IPS-NIHi7 (cell line): ENCODE results near the gene SUSD6.
"Not testable (repeated sequence)": the region's sequence is repeated elsewhere in the genome, so short reads cannot be mapped to it uniquely, and the experiment has no call there.

Experiments
- DNase-seq: peaks from one replicate; pipeline ENCODE4 v3.0.0; 2012; ENCODE audit warnings: mixed read lengths; ENCODE audit errors: extremely low spot score

SUSD6 gene

DNA sequence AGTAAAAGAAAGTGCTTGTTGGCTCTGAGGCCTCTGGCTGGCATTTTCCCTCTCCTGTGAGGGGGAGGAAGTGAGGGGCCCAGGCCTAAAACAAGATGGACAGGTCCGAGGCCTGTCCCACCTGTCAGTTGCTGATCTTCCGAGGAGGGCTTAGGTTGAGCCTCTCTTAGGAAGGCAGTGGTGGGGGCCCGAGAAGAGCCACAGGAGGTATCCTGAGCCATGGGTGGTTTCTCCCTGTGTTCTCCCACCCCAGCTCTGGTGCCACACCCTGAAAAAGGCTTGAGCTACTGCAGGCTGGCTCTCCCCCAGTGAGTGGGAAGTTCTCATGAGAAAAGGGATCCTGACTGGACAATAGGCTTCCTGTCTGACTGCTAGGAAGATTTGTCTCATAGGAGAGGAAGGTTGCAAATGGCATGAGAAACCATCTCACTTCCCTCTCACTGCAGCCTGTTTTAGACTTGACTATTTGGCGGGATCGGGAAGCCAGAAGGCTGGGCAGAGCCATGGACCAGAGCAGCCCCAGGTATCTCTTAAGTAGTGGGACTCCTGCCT is 83.4 kb downstream of the SUSD6 start:
- DNase-seq, result no peak

DNA sequence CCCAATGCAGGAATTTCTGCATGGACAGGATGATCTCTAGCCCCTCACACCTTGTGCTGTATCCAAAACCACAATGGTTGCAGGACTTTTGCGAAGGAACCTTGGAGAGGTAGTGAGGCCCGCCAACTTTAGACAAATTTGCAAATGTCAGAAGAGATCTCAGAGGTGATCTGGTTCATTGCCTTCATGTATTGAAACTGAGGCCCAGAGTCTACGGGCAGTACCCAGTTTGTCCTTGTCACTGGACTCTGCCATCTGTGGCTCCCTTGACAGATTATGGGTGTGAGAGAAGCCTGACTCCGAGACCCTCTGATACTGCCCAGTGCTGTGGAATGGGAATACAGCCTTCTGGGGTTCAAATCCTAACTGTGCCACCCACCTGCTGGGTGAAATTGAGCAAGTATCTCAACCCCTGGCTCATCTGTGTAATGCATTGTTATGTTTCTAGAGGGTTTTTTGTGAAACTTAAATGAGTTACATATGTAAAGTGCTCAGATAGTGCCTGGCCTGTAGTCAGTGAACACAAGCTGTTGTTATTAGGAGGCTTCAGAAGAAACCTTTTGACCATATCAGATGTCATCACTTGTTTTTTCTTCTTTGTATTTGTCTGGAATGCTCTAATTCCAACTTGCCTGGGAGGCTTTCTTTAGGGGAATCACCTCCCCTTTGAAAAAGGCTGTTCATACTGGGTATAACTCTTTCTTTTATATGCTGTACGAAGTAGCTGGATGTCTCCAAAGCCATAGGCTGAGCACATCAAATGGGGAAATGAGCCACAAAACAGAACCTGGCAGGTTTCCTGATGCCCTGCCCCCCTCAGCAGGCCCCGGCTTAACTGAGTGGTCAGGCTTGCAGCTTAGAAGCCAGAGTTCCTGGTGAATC is 84.2 kb downstream of the SUSD6 start:
- peak; percentile 42 for DNase-seq

DNA sequence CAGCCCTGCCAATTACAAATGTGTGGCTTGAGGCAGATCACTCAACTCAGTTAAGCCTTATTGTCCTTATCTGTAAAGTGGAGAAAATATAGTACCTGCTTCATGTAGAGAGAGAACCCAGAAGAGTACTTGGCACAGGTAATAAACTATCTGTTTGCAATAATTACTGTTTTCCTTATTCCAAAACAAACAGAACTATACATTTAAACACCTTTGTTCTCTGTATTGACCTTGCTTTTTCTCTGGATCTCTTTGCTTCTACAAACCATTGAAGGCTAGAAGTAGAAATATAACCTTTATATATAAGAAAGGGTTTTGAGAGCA is 84.8 kb downstream of the SUSD6 start:
- DNase-seq, result no peak

DNA sequence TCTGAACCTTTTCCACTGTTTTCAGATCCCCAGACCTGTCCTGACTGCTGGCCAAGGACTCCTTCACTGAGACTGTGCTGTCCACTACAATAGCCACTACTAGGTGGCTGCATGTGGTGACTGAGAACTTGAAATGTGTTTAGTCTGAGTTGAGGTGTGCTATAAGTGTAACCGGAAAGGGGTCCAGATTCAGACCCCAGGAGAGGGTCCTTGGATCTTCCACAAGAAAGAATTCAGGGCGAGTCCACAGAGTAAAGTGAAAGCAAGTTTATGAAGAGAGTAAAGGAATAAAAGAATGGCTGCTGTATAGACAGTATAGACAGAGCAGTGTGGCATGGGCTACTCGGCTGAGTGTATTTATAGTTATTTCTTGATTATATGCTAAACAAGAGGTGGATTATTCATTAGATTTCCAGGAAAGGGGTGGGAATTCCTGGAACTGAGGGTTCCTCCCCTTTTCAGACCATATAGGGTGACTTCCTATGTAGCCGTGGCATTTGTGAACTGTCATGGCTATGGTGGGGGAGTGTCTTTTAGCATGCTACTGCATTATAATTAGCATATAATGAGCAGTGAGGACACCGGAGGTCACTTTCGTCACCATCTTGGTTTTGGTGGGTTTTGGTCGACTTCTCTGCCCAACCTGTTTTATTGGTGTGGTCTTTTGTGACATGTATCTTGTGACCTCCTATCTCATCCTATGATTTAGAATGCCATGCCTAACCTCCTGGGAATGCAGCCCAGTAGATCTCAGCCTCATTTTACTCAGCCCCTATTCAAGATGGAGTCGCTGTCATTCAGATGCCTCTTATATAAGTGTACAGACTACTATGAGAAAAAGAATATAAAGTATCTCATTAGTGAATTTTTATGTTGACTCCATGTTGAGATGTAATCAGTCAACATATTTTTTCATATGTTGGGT is 85.5 kb downstream of the SUSD6 start:
- no peak for DNase-seq

DNA sequence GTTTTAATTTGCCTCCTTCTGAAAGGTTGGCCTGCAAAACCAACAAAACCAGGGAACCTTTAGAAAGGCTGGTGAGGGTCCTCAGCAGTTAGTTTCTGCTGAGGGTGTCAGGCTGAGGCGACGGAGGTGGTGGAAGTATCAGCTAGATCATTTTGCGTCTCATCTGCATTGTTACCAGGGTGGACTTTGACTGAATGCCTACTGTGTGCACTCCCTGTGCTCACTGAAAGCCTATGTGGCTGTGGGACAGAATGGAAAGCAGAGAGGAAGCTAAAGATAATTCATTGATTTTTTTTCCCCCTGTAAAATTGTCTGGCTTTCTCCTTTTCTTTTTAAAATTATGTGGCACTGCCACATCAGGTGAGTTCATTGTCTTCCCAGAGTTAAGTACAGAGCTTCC is 87.2 kb downstream of the SUSD6 start:
- no peak for DNase-seq

DNA sequence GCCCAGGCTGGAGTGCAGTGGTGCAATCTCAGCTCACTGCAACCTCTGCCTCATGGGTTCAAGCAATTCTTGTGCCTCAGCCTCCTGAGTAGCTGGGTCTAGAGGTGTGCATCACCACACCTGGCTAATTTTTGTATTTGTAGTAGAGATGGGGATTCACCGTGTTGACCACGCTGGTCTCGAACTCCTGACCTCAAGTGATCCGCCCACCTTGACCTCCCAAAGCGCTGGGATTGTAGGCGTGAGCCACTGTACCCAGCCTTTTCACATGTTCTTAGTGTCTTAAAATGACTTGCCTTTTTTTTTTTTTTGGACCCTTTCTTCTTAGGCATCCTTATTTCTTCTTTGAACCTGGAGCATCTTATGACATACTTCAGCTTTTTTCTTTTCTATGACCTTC is 87.8 kb downstream of the SUSD6 start:
- not testable (repeated sequence) for DNase-seq

DNA sequence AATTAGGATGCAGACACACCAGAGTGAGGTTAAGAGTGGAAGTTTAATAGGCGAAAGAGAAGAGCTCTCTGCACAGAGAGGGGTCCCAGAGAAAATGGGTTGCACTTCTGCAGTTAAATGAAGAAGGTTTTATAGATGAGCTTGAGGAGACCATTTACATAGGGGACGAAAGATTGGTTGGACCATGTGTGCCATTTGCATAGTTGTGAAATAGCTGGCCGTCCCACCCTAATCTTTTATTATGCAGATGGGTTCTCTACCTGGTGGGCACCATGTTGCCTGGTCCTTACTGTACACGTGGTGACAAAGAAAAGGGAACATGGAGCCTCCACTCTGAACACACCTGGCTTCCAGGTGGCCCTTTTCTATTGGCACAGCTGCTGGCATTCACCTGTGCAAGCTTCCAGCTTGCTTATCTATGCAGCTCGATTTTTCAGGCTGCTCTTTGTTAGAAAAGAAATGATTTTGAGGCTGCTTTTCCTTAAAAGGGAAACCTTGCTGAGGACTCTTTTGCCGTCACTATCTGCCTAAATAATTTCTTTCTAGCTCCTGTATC is 88.4 kb downstream of the SUSD6 start:
- no peak for DNase-seq

DNA sequence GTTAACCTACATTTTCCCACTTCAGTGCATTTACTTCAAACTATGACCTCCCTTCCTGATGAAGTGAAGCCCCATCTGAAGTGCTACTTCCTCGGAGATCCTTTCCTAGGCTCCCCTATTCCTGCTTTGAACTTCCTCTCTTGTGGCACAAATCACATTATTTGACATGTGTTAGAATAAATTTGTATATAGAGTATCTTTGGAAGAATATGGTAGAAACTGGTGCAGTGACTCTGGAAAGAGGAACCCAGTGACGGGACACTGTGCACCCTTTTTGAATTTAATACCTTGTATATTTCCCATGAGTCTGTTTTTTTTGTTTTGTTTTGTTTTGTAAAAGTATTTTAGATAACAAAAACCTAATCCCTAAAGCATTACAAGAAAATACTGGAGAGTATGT is 89.2 kb downstream of the SUSD6 start:
- DNase-seq, result no peak

DNA sequence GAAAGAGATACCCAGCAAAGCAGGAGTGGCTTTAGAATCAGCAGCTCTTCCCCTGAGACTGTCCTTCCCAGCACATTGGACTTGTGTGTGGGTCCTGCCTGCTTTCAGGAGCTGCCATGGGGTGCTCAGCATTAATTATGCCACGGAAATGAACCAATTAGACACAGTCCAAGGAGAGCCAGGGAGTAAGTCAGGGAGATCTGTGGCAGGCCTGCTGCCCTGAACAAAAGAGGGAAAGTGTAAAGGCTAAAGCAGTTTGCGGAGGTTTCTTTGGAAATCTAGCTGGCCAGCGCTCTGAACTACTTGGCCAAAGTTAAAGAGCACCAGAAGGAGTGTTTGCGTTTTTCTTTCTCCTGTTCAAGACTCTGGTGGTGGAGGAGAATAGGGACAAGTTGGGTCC is 89.9 kb downstream of the SUSD6 start:
- no peak for DNase-seq

DNA sequence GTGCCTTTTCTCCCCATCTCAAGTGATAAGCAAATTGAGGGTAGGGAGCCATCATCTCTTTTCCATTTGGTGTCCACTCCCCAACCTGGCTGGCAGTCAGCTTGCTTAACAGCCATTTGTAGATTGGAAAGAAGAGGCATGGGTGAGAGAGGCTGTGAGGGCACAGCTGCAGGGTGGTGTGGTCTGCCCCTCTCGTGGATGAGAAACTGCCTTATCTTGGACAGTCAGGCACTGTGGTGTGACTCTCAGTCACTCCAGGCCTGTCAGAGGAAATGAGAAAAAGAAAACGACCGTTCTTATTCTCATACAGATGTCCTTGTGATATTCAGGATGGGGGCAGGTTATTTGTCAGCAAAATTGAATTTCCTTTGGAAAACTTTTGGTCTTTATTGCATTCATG is 90.5 kb downstream of the SUSD6 start:
- DNase-seq, result no peak

DNA sequence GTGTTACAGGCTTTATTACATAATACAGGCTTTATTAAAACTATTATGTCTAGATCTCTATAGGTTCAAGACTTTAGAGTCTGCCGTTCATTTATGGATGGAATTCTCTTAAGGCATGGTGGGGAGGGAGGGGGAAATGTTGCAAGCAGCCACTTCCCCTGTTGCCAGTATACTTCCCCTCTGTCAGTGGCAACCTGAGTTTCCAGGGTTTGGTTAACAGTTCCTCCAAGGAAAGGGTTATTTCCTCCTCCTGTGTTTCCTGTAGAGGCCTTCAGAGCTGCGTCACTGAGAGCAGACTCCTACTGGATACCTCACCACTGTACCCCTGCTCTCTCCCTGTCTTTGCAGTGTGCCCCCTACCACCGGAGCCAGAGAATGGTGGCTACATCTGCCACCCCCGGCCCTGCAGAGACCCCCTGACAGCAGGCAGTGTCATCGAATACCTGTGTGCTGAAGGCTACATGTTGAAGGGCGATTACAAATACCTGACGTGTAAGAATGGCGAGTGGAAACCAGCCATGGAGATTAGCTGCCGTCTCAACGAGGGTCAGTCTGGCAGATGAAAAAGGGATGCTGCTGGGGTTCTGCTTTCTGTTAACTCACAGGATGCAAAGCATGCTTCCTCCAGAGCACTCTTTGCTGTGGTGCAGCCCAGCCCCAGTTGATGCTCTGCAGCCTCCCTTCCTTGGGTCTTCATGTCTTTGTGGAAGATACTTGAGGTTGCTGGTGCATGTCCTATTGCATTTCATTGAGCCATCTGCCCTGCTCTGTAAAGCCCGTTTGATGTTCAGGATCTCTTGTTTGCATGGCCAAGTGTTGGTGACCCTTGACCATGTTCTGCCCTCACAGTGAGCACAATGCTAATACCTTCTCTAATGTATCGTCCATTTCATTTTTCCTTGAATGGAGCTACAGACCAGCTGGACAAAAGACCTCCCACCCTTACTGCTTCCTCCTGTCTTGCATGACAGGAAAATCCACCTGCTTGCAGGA is 91.9 kb downstream of the SUSD6 start:
- no peak for DNase-seq

DNA sequence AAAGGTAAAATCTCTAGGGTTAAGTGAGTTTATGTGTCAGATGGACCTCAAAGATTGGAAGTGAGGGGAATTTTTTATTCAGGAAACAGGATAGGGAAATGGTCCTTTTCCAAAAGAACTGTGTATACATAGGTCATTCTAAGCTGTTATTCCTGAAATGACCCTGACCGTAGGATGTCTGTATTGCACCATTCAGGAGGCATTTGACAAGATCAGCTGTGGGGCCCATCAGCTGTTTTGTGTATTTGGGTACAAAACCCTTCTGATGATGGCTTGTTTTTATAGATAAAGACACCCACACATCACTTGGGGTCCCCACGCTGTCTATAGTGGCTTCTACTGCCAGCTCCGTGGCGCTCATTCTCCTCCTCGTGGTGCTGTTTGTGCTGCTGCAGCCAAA is 92.9 kb downstream of the SUSD6 start:
- no peak for DNase-seq

DNA sequence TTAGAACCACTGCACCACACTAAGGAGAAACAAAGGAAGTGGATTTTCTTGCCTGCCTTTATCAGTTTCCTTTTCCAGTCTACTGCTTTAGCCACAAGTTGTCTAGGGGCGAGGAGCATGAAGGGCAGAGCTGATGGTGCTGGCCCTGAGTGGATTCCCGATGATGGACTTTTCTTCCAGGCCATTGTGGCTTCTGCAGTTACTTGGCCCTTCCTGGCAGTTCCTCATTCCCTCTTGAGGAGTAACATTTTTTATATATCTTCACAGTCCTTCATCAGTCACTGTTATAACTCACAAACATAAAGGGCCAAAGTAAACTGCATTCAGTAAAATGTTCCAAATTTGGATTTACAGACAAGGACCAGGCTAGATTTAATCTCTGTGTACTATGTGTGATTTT is 94.3 kb downstream of the SUSD6 start:
- no peak for DNase-seq

DNA sequence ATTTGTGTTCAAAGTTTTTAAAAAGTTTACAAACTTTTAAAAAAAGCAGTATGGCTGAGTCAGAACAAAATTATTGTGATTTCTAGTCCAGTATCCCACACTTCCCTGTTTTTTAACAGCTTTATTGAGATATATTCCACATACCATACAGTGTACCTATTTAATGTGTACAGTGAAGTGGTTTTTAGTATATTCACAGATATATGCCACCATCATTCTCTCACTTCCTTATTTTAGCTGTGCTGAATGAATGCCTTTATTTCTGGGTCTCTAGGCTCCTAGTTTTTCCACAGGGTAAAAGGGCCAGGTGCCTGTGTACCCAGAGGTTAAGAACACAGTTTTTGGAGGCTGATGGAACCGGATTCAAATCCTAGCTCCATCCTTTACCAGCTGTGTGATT is 96.7 kb downstream of the SUSD6 start:
- no peak for DNase-seq

DNA sequence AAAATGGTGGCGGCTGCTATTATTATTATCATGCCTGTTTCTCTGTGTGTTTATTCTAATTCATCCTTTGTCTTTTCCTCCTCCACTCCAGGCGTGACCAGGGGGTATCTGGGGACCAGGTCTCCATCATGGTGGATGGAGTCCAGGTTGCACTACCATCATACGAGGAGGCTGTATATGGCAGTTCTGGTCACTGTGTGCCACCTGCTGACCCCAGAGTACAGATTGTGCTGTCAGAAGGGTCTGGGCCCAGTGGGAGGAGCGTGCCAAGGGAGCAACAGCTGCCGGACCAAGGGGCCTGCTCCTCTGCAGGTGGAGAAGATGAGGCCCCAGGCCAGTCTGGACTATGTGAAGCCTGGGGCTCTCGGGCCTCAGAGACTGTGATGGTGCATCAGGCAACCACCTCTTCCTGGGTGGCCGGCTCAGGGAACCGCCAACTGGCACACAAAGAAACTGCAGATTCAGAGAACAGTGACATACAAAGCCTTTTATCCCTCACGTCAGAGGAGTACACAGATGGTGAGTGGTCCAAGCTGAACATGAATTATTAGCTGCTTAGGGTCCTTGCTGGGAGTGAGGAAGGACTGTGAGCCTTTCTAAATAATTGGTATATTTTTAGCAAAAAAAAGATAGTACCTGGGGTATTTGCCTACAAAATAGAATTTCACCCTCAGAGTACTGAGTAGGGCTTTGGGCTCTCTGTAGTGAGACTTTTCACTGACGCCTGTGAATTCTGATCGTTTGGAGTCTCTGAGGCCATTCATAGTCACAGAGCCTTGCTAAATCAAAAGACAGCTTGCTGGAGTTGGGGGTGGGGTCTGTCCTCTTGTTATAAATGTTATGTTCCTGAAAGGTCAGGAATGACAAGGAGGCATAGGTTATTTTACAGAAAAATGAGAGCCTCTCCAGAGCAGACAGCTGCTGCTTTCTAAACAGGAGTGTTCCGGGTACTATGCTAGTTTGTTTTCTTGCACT is 97.5 kb downstream of the SUSD6 start:
- peak; percentile 52 for DNase-seq

DNA sequence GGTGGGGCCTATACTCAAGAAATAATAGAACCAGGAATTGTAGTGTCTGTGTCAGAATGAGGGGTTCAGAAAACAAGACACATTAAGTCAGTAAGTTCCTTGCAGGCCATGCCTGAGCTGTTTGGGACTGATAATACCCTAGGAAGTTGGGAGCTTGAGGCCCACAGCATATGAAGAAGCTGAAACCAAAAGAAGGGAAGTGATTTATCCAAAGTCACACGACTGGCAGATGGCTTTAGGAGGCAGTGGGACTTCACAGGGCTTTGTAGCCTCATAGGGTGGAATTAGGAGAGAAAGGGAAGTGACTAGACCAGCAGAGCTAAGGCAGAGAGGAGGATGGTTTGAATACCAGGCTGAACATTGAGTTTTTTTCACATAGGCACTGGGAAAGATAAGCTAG is 99.0 kb downstream of the SUSD6 start:
- no peak for DNase-seq

DNA sequence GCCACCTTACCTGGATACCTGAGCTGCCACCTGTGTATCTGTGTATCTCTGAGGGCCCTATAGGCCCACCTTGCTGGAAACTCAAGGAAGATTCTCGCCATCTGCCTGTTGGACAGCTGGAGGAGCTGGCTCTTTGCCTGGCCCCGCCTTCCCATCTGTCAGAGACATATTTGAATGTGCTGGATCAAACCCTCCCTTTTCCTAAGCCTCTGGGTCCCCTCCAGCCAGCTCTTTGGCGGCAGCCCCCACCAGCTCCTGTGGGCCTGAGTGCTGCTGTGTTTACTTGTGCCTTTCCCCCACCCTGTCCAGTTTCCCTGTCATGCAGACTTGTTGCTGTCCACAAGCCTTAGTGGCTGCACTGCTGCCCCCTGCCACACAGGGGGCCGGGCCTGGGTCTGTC is 99.7 kb downstream of the SUSD6 start:
- no peak for DNase-seq

DNA sequence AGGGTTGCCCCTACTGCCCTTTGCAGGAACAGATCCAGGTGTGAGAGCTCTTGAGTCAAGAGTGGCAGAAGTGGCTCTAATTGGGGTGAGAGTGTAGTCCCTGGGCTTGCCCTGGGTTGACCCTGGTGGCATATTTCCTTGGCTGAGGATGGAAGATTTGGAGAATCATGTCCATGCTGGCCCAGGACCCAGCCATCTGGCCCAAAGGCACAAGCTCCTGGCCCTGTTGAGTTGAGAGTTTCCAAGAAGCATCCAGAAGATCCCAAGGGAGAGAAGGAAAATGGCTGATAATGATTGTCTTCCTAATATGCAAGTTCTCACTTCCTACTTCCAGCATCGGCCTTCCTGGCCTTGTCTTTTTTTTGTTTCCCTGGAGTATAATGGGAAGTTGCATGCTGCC is 100.1 kb downstream of the SUSD6 start:
- DNase-seq, result no peak

DNA sequence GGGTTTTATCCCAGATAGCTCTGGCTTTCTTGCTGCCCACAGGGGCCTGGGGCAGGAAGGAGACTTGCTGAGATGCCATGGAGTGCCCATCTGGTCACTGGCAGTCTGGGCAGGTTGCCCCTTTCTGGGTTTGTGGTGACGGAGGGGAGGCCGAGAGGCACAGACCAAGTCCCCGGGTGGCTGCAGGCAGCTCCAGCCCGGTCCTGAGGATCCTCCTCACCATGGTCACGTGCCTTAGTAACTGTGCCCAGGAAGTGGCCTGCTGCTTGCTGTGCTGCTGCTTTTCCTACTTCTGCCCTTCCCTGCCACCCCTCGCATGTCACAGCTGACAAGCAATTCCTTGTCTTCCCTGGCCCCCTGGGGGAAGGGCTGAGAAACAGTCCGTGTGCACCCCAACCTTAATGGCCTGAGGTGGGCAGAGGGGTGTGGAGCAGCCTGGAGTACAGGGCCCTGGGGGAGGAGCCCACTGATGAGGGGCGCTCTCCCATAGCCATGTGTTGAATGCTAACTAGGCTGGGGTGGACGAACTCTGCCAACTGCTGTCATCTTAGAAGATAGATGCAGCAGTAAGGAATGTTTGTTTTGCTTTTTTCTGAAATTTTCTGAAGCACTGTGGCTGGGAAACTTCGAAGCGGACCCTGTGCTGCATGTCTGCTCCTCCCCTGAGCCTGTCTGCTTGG is 100.6 kb downstream of the SUSD6 start:
- DNase-seq, result no peak
